Gastroesophageal sphincter (tissue), 3 donors: ENCODE measurements around the gene ITPR2.

Experiments
- CTCF ChIP-seq, 4 experiments: fragments of 200-600 bp in 2 of 4; fragments of 450-650 bp in 2 of 4; sonication (generic) in 1 of 4; IDR thresholded peaks; one replicate each; pipeline ENCODE4 v1.5.1; 2017 to 2019; ENCODE audit warnings: antibody characterized with exemption in 4 of 4, mild to moderate bottlenecking in 2 of 4, moderate library complexity in 2 of 4
- EP300 ChIP-seq: sonication (generic); formaldehyde crosslinking; IDR thresholded peaks from one replicate; pipeline ENCODE4 v1.6.1; 2017; ENCODE audit warnings: antibody characterized with exemption, mild to moderate bottlenecking
- POLR2A ChIP-seq, 2 donors: fragments of 450-650 bp; IDR thresholded peaks; one replicate each; pipeline ENCODE4 v1.6.1; 2017; ENCODE audit warnings: antibody characterized with exemption in 2 of 2, mild to moderate bottlenecking in 2 of 2, moderate library complexity in 1 of 2
- POLR2AphosphoS5 ChIP-seq: sonication (generic); formaldehyde crosslinking; IDR thresholded peaks from one replicate; pipeline ENCODE4 v1.6.1; 2017; ENCODE audit warnings: antibody characterized with exemption

GRCh38 chr12:26557326-26557725, 275.7 kb downstream of the ITPR2 start:
- no peak for TF ChIP-seq CTCF (IDR thresholded peaks at IDR 0.05)
- TF ChIP-seq POLR2A (IDR thresholded peaks at IDR 0.05) = no peak
- no peak for TF ChIP-seq EP300
- no peak for TF ChIP-seq POLR2AphosphoS5
